Activated naive CD4-positive, alpha-beta T cell treated with anti-CD3 and anti-CD28 coated beads, Interleukin-2, amount 50 U/mL, for 16 hours (primary cell): ENCODE results near the gene PHACTR1.

Experiments used
- DNase-seq: peaks from one replicate; pipeline ENCODE4 v3.0.0-alpha.2; 2020

The PHACTR1 gene

GRCh38 chr6:12804952-12805645 is 88.5 kb downstream of the PHACTR1 start:
- DNase-seq, result no peak

- no peak for DNase-seq
Measured at GRCh38 chr6:12806136-12806535, 89.6 kb downstream of the PHACTR1 start.

- no peak for DNase-seq
Measured at GRCh38 chr6:12806796-12807195, 90.2 kb downstream of the PHACTR1 start.

DNA sequence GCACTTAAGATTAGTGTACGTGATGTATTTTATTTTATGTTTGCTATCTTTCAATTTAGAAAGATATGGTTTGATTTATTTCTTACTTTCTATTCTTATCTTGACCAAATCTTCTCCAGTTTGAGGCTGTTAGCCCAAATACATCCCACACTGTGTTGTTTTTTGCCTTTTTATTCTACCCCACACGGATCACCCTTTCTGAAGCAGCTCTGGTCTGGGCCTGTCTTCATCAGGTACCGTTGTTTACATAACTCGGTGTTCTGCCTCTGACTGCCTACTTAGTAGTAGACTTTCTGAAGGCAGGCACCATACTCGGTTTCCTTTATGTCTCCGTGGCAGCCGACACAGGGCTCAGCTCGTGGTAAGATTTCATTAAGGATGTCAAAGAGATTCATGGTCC is 95.0 kb downstream of the PHACTR1 start:
- DNase-seq, result no peak

GRCh38 chr6:12813321-12813720 is 96.8 kb downstream of the PHACTR1 start:
- DNase-seq, result no peak

DNA sequence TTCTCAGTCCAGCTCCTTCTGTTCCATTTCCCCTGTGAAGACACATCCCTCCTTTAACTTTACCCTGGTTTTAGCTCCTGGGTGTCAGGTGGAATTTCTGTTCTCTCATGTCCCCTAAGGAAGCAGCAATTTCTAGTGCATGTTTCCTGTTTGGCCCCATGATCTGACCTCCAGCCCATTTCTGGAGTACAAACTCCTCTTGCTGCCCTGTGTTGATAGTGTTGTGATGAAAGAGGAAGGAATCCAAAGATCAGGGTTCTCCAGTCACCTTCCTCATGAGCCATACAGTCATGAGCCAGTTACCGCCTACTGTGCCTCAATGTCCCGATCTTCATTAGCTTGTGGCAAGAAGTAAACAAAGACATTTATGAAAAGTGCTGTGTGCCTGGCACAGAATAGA is 97.4 kb downstream of the PHACTR1 start:
- no peak for DNase-seq

GRCh38 chr6:12815089-12815488 is 98.5 kb downstream of the PHACTR1 start:
- DNase-seq, result no peak

DNA sequence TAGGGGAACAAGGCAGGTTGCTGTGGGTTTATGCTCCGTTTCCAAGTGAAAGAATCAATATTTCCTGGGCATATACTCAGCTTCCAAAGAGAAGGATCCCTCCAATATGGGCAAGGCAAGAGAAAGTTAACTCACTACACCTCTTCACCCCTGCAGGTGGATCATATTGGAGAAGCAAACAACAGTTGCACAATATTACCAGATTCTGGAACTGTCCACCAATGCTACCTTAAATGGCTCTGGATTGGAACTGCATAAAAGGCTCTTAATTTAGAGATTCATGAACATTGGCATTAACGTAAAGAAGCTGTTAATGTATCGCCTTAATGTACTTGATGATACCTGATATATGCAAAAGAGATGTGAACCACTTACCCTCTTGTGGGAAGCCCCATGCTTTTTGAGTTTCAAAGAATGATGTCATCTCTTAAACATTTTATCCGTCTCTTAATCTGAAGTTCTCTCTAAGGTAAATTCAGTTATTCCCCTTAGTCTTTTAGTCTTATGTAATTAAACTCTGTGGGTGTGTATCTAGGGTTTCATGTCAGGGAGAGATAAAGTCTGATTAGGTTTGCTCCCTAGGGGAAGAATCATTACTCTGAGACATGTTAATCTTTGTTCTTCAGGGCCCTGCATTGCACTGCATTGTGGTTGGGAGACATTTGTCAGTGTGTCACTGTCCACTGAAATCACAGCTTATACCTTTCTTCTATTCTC is 99.5 kb downstream of the PHACTR1 start:
- DNase-seq, result no peak

- DNase-seq, result no peak
Measured at GRCh38 chr6:12818324-12818723, 101.8 kb downstream of the PHACTR1 start.

DNA sequence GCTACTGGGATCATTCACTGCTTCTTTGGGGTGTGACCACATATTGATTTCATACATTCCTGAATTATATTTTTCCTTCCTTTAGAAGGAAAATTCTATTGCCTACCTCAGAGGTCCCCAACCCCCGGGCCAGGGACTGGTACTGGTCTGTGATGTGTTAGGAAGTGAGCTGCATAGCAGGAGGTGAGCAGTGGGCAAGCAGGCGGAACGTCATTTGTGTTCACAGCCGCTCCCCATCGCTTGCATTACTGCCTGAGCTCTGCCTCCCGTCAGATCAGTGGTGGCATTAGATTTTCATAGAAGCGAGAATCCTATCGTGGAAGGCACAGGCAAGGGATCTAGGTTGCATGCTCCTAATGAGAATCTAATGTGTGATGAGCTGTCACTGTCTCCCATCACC is 107.3 kb downstream of the PHACTR1 start:
- no peak for DNase-seq

DNA sequence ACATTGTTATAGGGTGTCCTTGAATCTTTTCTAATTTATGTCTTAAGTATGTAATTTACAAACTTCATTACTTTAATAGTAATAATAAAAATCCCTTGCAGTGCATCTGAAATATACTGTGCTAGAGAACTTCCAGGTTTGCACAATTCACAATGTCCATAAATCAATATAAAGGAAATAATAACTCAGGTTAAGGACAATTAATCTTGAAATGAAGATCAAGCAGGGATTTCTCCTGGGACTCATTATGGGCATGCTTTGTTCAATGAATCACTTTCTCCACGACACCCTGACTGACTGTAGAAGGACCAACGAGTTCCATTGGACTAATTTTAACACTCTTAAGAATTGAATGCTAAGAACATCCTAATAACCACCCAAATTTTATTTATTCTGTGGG is 110.0 kb downstream of the PHACTR1 start:
- DNase-seq, result no peak

DNA sequence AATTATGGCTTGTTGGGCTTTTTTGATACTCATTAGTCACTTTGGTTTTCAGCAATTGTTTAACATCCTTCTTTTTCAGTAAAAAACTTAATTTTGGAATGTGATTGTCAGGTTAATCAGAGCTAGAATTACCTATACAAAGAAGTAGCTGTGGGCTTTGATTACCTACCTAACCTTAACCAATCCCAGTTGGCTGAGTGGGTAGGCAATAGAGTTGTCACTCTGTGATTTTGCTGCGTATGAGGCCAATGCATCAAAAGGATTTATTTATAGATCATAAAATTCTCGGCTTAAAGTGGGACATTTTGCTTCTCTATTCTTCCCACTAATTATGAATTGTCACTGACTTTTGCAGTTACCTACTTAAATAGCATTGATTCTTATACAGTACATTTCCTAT is 111.4 kb downstream of the PHACTR1 start:
- DNase-seq, result no peak

GRCh38 chr6:12832226-12832735 is 115.7 kb downstream of the PHACTR1 start:
- DNase-seq, result no peak

DNA sequence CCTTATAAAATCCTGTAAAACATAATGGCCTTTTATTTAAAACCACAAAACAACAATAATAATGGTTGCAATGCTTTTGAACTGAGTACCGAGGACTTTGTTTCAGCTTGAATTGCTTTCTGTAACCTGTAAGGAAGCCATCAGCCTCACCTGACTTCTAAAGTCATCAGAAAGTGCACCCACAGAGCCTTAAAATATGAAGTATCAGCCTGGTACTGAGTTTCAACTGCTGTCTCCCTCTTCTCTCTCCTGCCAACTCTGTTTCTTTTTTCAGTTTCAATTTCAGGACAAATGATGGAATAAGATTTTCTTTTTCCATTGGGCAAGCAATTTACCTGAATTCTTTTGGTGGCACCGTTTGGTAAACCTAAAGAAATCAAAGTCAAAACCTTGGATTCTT is 119.4 kb downstream of the PHACTR1 start:
- no peak for DNase-seq

DNA sequence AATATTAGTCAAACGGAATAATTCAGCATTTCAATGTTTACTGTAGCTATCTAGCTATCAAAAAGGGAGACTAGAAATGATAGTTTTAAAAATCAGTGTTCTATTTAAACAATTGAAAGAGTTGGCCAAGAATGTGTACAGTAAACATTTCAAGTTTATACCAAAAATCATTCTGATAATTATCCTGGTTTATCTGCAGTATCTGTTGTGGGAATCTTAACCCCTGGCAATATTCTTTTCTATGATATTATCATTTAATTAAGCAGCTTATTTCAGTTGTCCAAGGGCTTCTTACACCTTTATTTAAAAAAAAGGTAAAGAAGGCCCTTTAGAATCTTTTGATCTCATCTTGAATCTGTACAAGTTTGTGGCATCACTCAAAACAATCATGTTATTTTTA is 125.1 kb downstream of the PHACTR1 start:
- no peak for DNase-seq

DNA sequence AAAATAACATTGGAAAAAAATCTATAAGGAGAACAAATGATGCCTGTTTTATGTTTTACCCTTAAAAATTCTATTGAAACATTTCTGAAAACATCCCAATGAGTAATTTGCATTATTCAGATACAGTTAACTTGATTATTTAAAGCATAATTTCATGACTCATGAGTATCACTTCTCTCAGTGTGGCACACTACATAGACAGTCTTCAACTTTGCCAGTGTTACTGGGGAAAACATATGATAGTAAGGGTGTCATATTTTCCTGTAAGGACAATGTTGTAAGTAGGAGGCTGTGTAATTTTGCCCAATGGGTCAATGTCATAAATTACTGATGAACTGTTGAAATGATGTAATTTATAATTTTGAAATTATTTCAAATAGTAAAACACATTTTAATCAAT is 125.5 kb downstream of the PHACTR1 start:
- DNase-seq, result no peak

- DNase-seq, result no peak
Measured at GRCh38 chr6:12842658-12843057, 126.1 kb downstream of the PHACTR1 start.

- DNase-seq, result no peak
Measured at GRCh38 chr6:12844284-12845223, 128.0 kb downstream of the PHACTR1 start.

- DNase-seq, result no peak
Measured at GRCh38 chr6:12845224-12846004, 128.8 kb downstream of the PHACTR1 start.

- no peak for DNase-seq
Measured at GRCh38 chr6:12848964-12849808, 132.6 kb downstream of the PHACTR1 start.

DNA sequence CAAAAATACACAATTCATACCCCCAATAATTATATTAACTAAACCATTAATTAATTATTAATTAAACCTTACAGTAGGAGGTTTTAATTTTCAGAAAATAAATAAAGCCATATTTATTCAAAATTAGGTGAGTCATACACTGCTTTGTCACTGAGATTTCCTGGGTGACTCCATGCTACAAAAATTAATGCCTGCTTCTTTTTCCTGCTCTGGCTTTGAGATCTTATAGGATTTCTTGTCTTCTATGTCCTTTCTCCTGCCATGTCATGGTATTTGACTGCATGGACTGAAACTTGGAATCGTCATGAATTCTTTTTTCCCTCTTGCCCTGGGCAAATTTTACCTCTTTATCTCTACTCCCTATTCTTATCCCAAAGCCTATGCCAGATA is 133.2 kb downstream of the PHACTR1 start:
- no peak for DNase-seq
